SK-N-SH (cell line): Measurements from ENCODE around the gene ENOPH1. TPM values are rescaled to one million over a fixed set of nuclear protein-coding genes. Genes with fewer than 3 reads are reported as not detected.
A peak's percentile ranks its signal among the peaks of the same experiment; 100 is the strongest.

Source experiments
- CTCF ChIA-PET: fragments of 300-600, 350-600 bp; formaldehyde crosslinking; extraction: SDS; loops from one replicate; lab custom pipeline; 2021; lab: Yijun Ruan, JAX
- POLR2A ChIA-PET: fragments of 350-600 bp; sonication (Branson Sonifier 250); formaldehyde crosslinking; extraction: SDS; loops from one replicate; lab custom pipeline; 2020; ENCODE audit warnings: antibody characterized with exemption, inconsistent platforms; lab: Yijun Ruan, JAX
- DNase-seq: peaks from one replicate; pipeline ENCODE4 v3.0.0; 2012
- H2AFZ ChIP-seq: fragments of 200-600 bp; sonication (generic); 2 replicates; pipeline ENCODE4 v1.8.1; 2016; ENCODE audit warnings: antibody characterized with exemption, mild to moderate bottlenecking, low read depth
- H3F3A ChIP-seq: fragments of 200-600 bp; sonication (generic); replicated peaks from 2 replicates; pipeline ENCODE3; 2016; ENCODE audit warnings: antibody characterized with exemption, mild to moderate bottlenecking; ENCODE audit not compliant: insufficient read depth
- H3K27ac ChIP-seq, 2 experiments: fragments of 200-500 bp in 1 of 2; fragments of 200-600 bp in 1 of 2; sonication (Bioruptor generic) in 1 of 2; sonication (generic), shearing (Covaris generic) in 1 of 2; 2 replicates each; pipeline versions ENCODE4 v1.5.1 to v1.6.1; 2014 to 2016; ENCODE audit warnings: low read depth in 2 of 2, inconsistent platforms in 1 of 2, low read length in 1 of 2, mild to moderate bottlenecking in 1 of 2, mixed read lengths in 1 of 2
- H3K27me3 ChIP-seq: fragments of 200-600 bp; sonication (generic), shearing (Covaris generic); 2 replicates; pipeline ENCODE4 v1.6.1; 2016; ENCODE audit warnings: mixed run types; ENCODE audit not compliant: insufficient read depth
- H3K36me3 ChIP-seq, 2 experiments: fragments of 200-500 bp in 1 of 2; fragments of 200-600 bp in 1 of 2; sonication (Bioruptor generic) in 1 of 2; sonication (generic) in 1 of 2; replicated peaks in 1 of 2; 2 replicates each; pipeline versions ENCODE3 to v1.5.1; 2014 to 2016; ENCODE audit warnings: low read length in 1 of 2, mild to moderate bottlenecking in 1 of 2; ENCODE audit not compliant: insufficient read depth in 2 of 2, control insufficient read depth in 1 of 2
- H3K4me1 ChIP-seq, 2 experiments: fragments of 200-500 bp in 1 of 2; fragments of 200-600 bp in 1 of 2; sonication (Bioruptor generic) in 1 of 2; sonication (generic), shearing (Covaris generic) in 1 of 2; 2 replicates each; pipeline versions ENCODE4 v1.5.1 to v1.6.1; 2014 to 2016; ENCODE audit warnings: low read depth in 1 of 2, low read length in 1 of 2, mixed run types in 1 of 2; ENCODE audit not compliant: insufficient read depth in 2 of 2, control insufficient read depth in 1 of 2
- H3K4me2 ChIP-seq: fragments of 200-600 bp; sonication (generic), shearing (Covaris generic); 2 replicates; pipeline ENCODE4 v1.6.1; 2017; ENCODE audit warnings: mixed run types
- H3K4me3 ChIP-seq, 2 experiments: fragments of 200-500 bp in 1 of 2; fragments of 200-600 bp in 1 of 2; sonication (Bioruptor generic) in 1 of 2; sonication (generic), shearing (Covaris generic) in 1 of 2; 2 replicates each; pipeline versions ENCODE4 v1.5.1 to v1.8.1; 2014 to 2016; ENCODE audit warnings: low read depth in 2 of 2, inconsistent platforms in 1 of 2, low read length in 1 of 2, mild to moderate bottlenecking in 1 of 2, mixed read lengths in 1 of 2, moderate library complexity in 1 of 2
- H3K79me2 ChIP-seq: fragments of 200-600 bp; sonication (generic); 2 replicates; pipeline ENCODE4 v1.8.1; 2017; ENCODE audit warnings: mild to moderate bottlenecking; ENCODE audit not compliant: insufficient read depth
- H3K9ac ChIP-seq: fragments of 200-600 bp; sonication (generic); 2 replicates; pipeline ENCODE4 v1.6.1; 2017; ENCODE audit warnings: mixed run types
- H3K9me2 ChIP-seq: fragments of 200-600 bp; sonication (generic); 2 replicates; pipeline ENCODE4 v1.6.1; 2017; ENCODE audit warnings: mixed run types
- H3K9me3 ChIP-seq: fragments of 200-600 bp; sonication (generic); 2 replicates; pipeline ENCODE4 v1.6.1; 2017; ENCODE audit warnings: mixed run types, mild to moderate bottlenecking, moderate library complexity
- H4K20me1 ChIP-seq: fragments of 200-600 bp; sonication (generic); 2 replicates; pipeline ENCODE4 v1.6.1; 2017; ENCODE audit warnings: mild to moderate bottlenecking, mixed run types; ENCODE audit not compliant: insufficient read depth
- FOSL2 ChIP-seq: IDR thresholded peaks from 2 replicates; pipeline ENCODE4 v1.4.0; 2012; ENCODE audit warnings: low read depth, mild to moderate bottlenecking, moderate library complexity, borderline replicate concordance
- FOXJ3 ChIP-seq: sonication (generic); formaldehyde crosslinking; IDR thresholded peaks from 2 replicates; pipeline ENCODE4 v1.5.1; 2020; ENCODE audit warnings: mild to moderate bottlenecking, missing genetic modification reagents
- FOXM1 ChIP-seq: IDR thresholded peaks from 2 replicates; pipeline ENCODE4 v1.4.0; 2012; ENCODE audit warnings: low read depth, mild to moderate bottlenecking
- GABPA ChIP-seq: IDR thresholded peaks from 2 replicates; pipeline ENCODE4 v1.4.0; 2012; ENCODE audit warnings: low read depth, mild to moderate bottlenecking
- MEF2A ChIP-seq: IDR thresholded peaks from 2 replicates; pipeline ENCODE4 v1.4.0; 2012; ENCODE audit warnings: low read depth, borderline replicate concordance
- MXI1 ChIP-seq: IDR thresholded peaks from 2 replicates; pipeline ENCODE4 v1.6.1; 2012; ENCODE audit warnings: mild to moderate bottlenecking, low read depth, low read length, improper control_type of control experiment
- NFIC ChIP-seq: IDR thresholded peaks from 2 replicates; pipeline ENCODE4 v1.4.0; 2012; ENCODE audit warnings: borderline replicate concordance
- NRF1 ChIP-seq: IDR thresholded peaks from 2 replicates; pipeline ENCODE4 v1.6.1; 2012; ENCODE audit warnings: low read depth, mild to moderate bottlenecking, low read length
- RCOR1 ChIP-seq: fragments of 150-350 bp; IDR thresholded peaks from 2 replicates; pipeline ENCODE4 v1.6.1; 2017; ENCODE audit warnings: antibody characterized with exemption, low read length
- RFX5 ChIP-seq: IDR thresholded peaks from 2 replicates; pipeline ENCODE4 v1.6.1; 2012; ENCODE audit warnings: mild to moderate bottlenecking, improper control_type of control experiment, low read length
- RXRA ChIP-seq: IDR thresholded peaks from 2 replicates; pipeline ENCODE4 v1.4.0; 2012; ENCODE audit warnings: low read depth, mild to moderate bottlenecking, borderline replicate concordance
- TAF1 ChIP-seq: IDR thresholded peaks from 2 replicates; pipeline ENCODE4 v1.6.1; 2012; ENCODE audit warnings: low read depth, mild to moderate bottlenecking, low read length, moderate library complexity, borderline replicate concordance
- TCF12 ChIP-seq: IDR thresholded peaks from 2 replicates; pipeline ENCODE4 v1.4.0; 2012
- TEAD4 ChIP-seq: IDR thresholded peaks from 2 replicates; pipeline ENCODE4 v1.4.0; 2012; ENCODE audit warnings: mild to moderate bottlenecking, borderline replicate concordance; ENCODE audit not compliant: insufficient read depth
- YY1 ChIP-seq: IDR thresholded peaks from 2 replicates; pipeline ENCODE4 v1.4.0; 2012; ENCODE audit warnings: low read depth, mild to moderate bottlenecking
- WGBS: methylation state at CpG from one replicate; pipeline ENCODE4 v1.1.6; 2017; ENCODE audit warnings: low lambda C conversion rate; 5-methylcytosine and 5-hydroxymethylcytosine counted together
- polyA plus RNA-seq, 3 experiments: library from polyadenylated mRNA; depleted of rRNA; stranded (reverse); fragments of >200 nt; gene quantifications; 2 replicates each; pipeline ENCODE4 v1.2.3, GENCODE V29; 2012
- TF ChIP-seq, protein P1 (sequence below): fragments of 150-350 bp; IDR thresholded peaks from 2 replicates; pipeline ENCODE4 v1.6.1; 2016; ENCODE audit warnings: mild to moderate bottlenecking, low read depth, low read length

The ENOPH1 gene
- polyA plus RNA-seq, 1 of the 3 experiments (the other 2 are of a cell fraction), result 14.9 TPM

DNA sequence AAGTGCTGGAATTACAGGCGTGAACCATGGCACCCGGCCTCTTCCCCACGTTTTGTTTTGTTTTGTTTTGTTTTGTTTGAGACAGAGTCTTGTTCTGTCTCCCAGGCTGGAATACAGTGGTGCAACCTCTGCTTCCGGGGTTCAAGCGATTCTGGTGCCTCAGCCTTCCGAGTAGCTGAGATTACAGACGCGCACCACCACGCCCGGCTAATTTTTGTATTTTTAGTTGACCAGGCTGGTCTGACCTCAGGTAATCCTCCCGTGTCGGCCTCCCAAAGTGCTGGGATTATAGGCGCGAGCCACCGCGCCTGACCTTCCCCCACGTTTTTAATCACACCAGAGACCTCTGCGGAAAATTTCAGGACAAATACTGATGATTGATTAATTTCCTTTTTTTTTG, 2.2 kb downstream of the ENOPH1 start:
- Histone ChIP-seq H3K27ac (no peak overlapping the region), H3K79me2 (peaks cover 91% of the 10 kb centered on the region), H3K4me1 (peaks cover under 1 to 11% of the 10 kb centered on the region in 2 experiments; a peak in 3 of 4 replicates), H3K9me2 (no peaks in the 10 kb centered on the region), H3K36me3 (peaks cover 10 to 27% of the 10 kb centered on the region in 2 experiments), H4K20me1 (peaks cover 51% of the 10 kb centered on the region), H3K4me3 (peak overlapping the region in 1 of 2 experiments; percentile 99; a peak in 1 of 4 replicates), H3F3A (no peaks in the 10 kb centered on the region), H2AFZ (no peak overlapping the region), H3K27me3 (no peaks in the 10 kb centered on the region), H3K9me3 (no peaks in the 10 kb centered on the region), H3K9ac (no peak overlapping the region), H3K4me2 (peak overlapping the region; percentile 97; the same call in 1 of the 2 replicates)
- no peak for DNase-seq
- 95% methylated on average over 18 of the region's 18 CpGs for WGBS
- TF ChIP-seq TCF12 (no peak), RXRA (no peak), RCOR1 (no peak), YY1 (no peak), FOXJ3 (no peak), TAF1 (no peak), FOSL2 (no peak)
- POLR2A ChIA-PET, result no interaction called here
- CTCF ChIA-PET, result no interaction called here

DNA sequence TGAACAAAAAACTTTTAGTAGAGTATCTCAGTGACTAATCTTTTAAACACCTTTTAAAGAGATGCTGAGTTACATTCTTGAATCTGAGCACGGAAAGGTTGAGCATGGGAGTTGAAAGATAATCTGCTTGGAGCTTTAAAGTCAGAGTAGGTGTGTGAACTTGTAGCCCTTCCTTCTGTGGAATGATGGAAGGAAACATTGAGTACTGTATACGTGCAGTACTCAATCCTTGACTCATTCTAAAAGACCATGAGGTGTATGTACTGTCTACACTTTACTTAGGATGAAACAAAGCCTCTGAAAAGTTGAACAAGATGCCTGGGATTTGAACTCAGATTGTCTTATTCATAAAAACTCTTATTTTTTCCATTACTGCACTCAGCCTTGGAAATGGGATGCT, 3.4 kb downstream of the ENOPH1 start:
- Histone ChIP-seq H3K4me1 (peaks cover 2 to 11% of the 10 kb centered on the region in 2 experiments; a peak in 3 of 4 replicates), H3F3A (no peaks in the 10 kb centered on the region), H3K9ac (no peak overlapping the region), H2AFZ (no peak overlapping the region), H3K79me2 (peaks cover 91% of the 10 kb centered on the region), H3K9me3 (no peaks in the 10 kb centered on the region), H4K20me1 (peaks cover 47% of the 10 kb centered on the region), H3K27me3 (no peaks in the 10 kb centered on the region), H3K4me3 (no peak overlapping the region), H3K36me3 (peaks cover 0 to 16% of the 10 kb centered on the region in 2 experiments), H3K4me2 (no peak overlapping the region; the same call in 1 of the 2 replicates), H3K9me2 (no peaks in the 10 kb centered on the region), H3K27ac (no peak overlapping the region)
- POLR2A ChIA-PET, result no interaction called here
- DNase-seq, result no peak
- CTCF ChIA-PET, result no interaction called here
- WGBS, result 87% methylated on average over 2 of the region's 2 CpGs
- TF ChIP-seq MEF2A (no peak), NFIC (no peak), RFX5 (no peak), FOXJ3 (no peak), RCOR1 (no peak), GABPA (no peak), MXI1 (no peak), FOSL2 (no peak), TAF1 (no peak), FOXM1 (no peak), TEAD4 (no peak), NRF1 (no peak)
- TF ChIP-seq, protein P1, sequence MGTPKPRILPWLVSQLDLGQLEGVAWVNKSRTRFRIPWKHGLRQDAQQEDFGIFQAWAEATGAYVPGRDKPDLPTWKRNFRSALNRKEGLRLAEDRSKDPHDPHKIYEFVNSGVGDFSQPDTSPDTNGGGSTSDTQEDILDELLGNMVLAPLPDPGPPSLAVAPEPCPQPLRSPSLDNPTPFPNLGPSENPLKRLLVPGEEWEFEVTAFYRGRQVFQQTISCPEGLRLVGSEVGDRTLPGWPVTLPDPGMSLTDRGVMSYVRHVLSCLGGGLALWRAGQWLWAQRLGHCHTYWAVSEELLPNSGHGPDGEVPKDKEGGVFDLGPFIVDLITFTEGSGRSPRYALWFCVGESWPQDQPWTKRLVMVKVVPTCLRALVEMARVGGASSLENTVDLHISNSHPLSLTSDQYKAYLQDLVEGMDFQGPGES, result no peak
